Central memory CD8-positive, alpha-beta T cell (primary cell): ENCODE results near the gene MYL12B.
"Not testable (repeated sequence)": the region's sequence is repeated elsewhere in the genome, so short reads cannot be mapped to it uniquely, and the experiment has no call there.

Experiments
- ATAC-seq: fragments of 150-1000 bp; cut with Tn5 transposase; replicated peaks from 2 replicates; pipeline ENCODE4 v1.10.0; 2022; ENCODE audit warnings: mild to moderate bottlenecking, moderate FRiP score, moderate number of reproducible peaks; ENCODE audit not compliant: poor library complexity, severe bottlenecking; ENCODE audit errors: extremely low read depth
- DNase-seq, 2 donors: peaks; one replicate each; pipeline ENCODE4 v3.0.0; 2021; ENCODE audit warnings: low spot score in 2 of 2
- H3K27ac Mint-ChIP-seq: one replicate; pipeline ENCODE4 v1.8.0; 2022; ENCODE audit warnings: low read depth, mild to moderate bottlenecking, moderate library complexity, mixed read lengths
- H3K27me3 Mint-ChIP-seq: one replicate; pipeline ENCODE4 v1.8.0; 2022; ENCODE audit warnings: mixed read lengths
- H3K36me3 Mint-ChIP-seq: one replicate; pipeline ENCODE4 v1.8.0; 2022; ENCODE audit warnings: mild to moderate bottlenecking, moderate library complexity, mixed read lengths; ENCODE audit not compliant: insufficient read depth
- H3K4me1 Mint-ChIP-seq: one replicate; pipeline ENCODE4 v1.8.0; 2022; ENCODE audit warnings: mixed read lengths
- H3K4me3 Mint-ChIP-seq: one replicate; pipeline ENCODE4 v1.8.0; 2022; ENCODE audit warnings: mild to moderate bottlenecking, moderate library complexity, mixed read lengths
- H3K9me3 Mint-ChIP-seq: one replicate; pipeline ENCODE4 v1.8.0; 2022; ENCODE audit warnings: mixed read lengths

MYL12B gene

DNA sequence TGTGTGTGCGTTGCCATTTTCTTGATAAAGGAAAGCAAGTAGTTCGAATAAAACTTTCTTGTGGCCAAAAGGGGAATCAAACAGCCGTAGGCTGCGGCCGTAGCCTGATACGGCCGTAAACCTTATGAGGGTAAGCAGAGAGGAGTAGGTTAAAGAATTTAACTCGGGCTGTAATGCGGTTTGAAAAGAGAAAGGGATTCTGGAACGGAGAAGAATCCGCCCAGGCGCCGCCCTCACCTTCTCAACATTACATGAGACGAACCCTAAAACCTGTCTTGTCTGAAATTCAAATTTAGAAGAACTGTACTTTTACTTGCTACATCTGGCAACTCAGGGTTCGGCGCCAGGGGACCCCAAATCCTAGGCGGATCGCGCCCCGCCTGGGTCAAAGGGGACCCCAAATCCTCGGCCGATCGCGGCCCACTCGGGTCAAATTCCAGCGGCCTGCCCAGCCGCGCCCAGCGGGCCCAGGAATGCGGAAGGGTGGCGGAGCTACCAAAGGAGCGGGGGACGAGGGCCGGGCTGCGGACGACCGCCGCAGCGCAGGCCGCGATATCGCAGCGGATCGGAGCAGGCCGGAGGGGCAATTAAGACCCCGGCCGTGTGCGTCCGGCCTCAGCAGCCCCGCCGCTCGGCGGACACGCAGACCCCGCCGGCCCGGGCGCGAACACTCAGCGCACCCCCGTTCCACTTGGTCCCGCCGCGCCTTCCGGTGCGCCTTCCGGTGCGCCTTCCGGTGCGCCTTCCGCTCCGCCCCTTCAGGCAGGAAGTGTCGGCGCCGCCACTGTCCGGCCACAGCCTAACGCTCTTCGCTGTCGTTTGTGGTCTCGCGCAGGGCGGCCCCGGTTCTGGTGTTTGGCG lies at the start of gene MYL12B:
TSS of gene MYL12B (plus strand) at position 761 of the 861 bp plus-strand sequence. CDS start 10,766 bp downstream, outside the sequence.
- Mint-ChIP-seq H3K9me3 (no peaks in the 10 kb centered on the region), H3K36me3 (peaks cover 37% of the 10 kb centered on the region), H3K27me3 (no peaks in the 10 kb centered on the region), H3K27ac (peak within 1 kb of the TSS; percentile 91), H3K4me1 (peaks cover 78% of the 10 kb centered on the region), H3K4me3 (peak within 1 kb of the TSS; percentile 90)
- ATAC-seq (peak; percentile 73), DNase-seq (peak; percentile 71)

DNA sequence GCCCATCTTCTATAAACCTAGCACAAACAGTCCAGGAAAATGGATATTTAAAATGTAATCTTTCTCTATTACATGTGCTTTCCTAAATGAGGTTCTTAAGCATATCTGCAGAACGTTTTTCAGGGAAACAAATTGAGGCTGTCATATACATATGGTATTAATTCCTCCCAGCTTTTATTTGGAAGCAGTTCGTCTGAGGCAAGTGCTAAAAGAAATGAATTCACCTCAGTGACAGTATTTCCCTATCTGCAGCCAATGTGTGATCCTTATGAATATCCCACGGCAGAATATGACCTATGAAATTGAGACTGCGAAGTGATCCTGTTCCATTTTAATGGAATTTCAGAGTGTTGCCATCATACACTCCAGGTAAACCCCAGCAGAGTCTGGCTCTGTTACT lies 49.3 kb upstream of the MYL12B start:
- DNase-seq (no peak), ATAC-seq (no peak)
- H3K4me1 Mint-ChIP-seq: peaks cover 6% of the 10 kb centered on the region
- H3K9me3 Mint-ChIP-seq: no peaks in the 10 kb centered on the region
- no peaks in the 10 kb centered on the region for H3K27me3 Mint-ChIP-seq
- H3K36me3 Mint-ChIP-seq: peaks cover 3% of the 10 kb centered on the region
- no peak overlapping the region for H3K4me3 Mint-ChIP-seq
- no peak overlapping the region for H3K27ac Mint-ChIP-seq

DNA sequence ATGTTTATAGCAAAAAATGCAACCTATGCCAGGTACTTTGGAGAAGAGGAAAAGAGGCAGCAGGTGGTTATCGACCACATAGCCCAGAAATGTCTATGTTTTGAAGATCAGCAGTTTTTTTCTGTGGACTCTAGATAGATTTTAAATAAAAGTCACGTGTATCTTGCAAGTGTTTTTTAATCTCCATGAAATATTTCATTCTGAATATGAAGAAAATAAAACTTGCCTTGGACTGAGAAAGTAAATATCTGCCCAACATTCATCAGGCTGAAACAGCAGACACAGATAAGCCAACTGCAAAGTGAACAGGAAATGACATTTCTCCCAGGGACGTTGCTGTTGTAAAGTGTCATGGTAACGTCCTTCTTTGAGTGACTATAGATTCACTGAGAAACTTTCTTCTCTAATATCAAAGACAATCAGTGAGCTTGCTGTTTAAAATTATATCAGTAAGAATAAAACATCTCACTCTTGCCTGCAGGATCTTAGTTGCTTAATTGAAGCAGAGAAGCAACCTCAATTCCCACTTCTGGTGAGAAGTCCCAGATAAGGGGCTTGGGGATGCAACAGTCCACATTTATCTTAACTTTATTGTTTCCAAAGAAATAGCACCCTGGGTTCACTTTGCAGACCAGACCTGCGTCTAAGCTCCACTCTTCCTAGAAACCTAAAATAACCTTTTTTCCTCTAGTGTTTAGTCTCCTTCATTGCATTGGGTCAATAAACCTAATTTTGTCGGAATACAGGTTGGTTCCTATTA lies 48.5 kb upstream of the MYL12B start:
- Mint-ChIP-seq H3K27me3 (no peaks in the 10 kb centered on the region), H3K4me3 (no peak overlapping the region), H3K36me3 (peaks cover 3% of the 10 kb centered on the region), H3K9me3 (no peaks in the 10 kb centered on the region), H3K4me1 (peaks cover 6% of the 10 kb centered on the region), H3K27ac (no peak overlapping the region)
- DNase-seq (no peak), ATAC-seq (peak; percentile 68)

DNA sequence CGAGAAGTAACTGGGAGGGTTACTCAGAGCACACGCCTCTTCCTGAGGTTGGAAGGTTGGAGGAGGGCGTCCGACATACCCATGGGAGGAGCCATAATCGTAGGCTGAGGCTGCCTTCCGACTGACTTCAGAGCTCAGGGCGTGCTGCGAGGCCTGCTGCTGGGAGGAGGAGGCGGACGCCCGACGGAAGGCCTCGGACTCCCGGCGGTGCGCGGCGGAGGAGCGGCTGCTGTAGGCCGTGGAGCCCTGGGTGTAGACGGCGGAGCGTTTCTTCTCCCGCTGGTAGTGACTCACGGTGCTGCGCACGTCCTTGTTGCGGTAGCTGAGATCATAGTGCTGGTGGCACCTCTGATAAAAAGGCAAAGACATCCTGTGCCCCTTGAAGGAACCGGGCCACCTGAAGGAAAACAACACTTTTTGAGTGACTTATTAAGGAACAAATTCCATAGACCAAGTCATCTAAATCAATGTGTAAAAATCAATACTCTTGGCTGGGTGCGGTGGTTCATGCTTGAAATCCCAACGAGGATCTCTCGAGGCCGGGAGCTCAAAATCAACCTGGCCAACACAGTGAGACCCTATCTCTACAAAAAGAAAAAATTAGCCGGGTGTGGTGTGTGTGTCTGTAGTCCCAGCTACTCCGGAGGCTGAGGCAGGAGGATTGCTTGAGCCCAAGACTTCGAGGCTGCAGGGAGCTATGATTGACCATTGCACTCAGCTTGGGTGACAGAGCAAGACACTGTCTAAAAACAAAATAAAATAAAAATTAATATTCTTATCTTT lies 46.9 kb upstream of the MYL12B start:
- DNase-seq: no peak

DNA sequence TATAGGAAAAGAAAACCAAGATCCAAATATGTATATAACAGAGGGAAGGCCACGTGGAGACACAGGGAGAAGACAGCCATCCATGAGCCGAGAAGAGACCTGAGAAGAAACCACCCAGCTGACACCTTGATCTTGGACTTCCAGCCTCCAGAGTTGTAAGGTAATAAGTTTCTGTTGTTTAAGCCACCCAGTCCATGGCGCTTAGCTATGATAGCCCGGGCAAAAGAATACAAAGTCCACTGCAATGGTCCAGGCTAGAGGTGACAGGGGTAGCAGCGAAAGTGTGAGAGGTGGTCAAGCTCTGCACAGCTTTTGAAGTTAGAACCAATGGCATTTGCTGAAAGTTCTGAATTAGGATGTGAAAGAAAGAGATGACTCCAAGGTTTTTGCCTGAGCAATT lies 44.9 kb upstream of the MYL12B start:
- H3K27ac Mint-ChIP-seq: no peak overlapping the region

More for the DNA sequence above, 46.9 kb upstream of the MYL12B start:
- no peak overlapping the region for H3K4me3 Mint-ChIP-seq
- no peaks in the 10 kb centered on the region for H3K9me3 Mint-ChIP-seq
- no peak for ATAC-seq
- H3K4me1 Mint-ChIP-seq: no peaks in the 10 kb centered on the region
- no peak overlapping the region for H3K27ac Mint-ChIP-seq
- no peaks in the 10 kb centered on the region for H3K27me3 Mint-ChIP-seq
- peaks cover 1% of the 10 kb centered on the region for H3K36me3 Mint-ChIP-seq

DNA sequence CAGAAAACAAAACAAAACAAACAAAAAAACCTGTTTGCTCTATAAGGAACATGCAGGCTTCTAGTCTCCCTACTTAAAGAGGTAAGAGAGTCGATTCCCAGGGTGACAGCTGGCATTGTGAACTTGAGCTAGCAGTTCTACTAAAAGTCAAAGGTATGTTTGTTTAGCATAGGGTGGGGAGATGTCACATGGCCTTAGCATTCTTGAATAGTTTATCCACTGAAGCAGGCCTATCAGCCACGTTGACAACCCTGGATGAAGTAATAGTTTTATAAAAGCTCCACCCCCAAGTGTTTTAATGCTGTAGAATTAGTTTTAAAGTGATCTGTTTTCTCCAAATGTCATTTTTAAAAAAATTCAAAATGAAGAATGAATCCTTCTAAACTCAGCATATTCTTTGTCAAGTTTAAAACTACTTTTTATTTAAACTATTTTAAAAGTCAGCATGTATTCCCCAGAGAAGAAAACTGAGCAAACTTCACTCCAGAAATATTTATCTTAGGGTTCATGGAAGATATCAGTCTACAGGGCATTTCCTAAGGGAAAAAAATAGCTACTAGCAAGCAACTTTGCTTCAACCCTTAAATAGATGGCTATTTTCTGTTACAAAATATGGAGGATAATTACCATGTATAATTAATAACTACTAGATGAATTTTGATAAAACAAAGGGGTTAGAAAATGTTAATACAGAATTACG lies 43.8 kb upstream of the MYL12B start:
- Mint-ChIP-seq H3K27ac (no peak overlapping the region), H3K36me3 (no peaks in the 10 kb centered on the region), H3K27me3 (no peaks in the 10 kb centered on the region), H3K9me3 (no peaks in the 10 kb centered on the region), H3K4me3 (no peak overlapping the region), H3K4me1 (no peaks in the 10 kb centered on the region)
- ATAC-seq (no peak), DNase-seq (no peak)

More for the DNA sequence above, 44.9 kb upstream of the MYL12B start:
- DNase-seq (no peak), ATAC-seq (no peak)
- Mint-ChIP-seq H3K27me3 (no peaks in the 10 kb centered on the region), H3K4me3 (no peak overlapping the region), H3K36me3 (no peaks in the 10 kb centered on the region), H3K4me1 (no peaks in the 10 kb centered on the region), H3K9me3 (no peaks in the 10 kb centered on the region)

DNA sequence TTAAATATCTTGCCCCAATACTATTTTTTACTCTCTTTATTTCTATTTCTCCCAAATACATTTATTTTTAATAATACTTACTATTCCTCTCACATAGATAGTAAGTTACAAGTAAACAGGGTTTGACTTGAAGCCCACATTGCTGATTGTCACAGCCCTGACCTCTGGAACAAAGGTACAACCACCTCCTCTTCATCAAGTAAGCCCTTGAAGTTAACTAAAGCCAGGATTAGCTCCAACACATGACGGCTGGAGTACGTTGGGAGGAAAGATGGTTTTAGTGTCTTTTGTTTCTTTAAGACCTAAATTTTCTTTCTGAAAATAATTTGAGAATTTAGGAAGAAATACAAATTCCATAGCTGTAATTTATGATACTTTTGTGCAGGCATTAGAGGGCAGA lies 43.1 kb upstream of the MYL12B start:
- Mint-ChIP-seq H3K36me3 (no peaks in the 10 kb centered on the region), H3K4me1 (no peaks in the 10 kb centered on the region)
- ATAC-seq: no peak

DNA sequence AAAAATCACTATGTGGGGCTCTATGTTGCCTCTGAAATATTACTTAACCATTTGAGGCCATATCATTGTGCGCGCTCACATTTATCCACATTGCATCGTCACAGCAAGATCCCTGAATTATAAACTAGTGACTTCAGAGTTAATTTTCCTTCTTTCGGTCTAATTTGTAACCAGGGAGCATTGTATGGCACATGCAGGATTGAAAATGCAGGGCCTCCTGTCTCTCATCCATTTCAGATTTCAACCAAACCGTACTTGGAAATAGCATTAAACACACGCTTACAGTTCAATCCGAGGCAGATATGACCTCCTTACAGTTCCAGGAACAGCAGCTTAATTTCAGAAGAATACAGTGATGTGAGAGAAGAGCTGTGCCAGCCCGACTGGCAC lies 42.7 kb upstream of the MYL12B start:
- no peak overlapping the region for H3K27ac Mint-ChIP-seq
- no peaks in the 10 kb centered on the region for H3K27me3 Mint-ChIP-seq
- DNase-seq (no peak), ATAC-seq (no peak)
- H3K4me3 Mint-ChIP-seq: no peak overlapping the region
- H3K36me3 Mint-ChIP-seq: no peaks in the 10 kb centered on the region
- H3K9me3 Mint-ChIP-seq: no peaks in the 10 kb centered on the region
- H3K4me1 Mint-ChIP-seq: no peaks in the 10 kb centered on the region

More for the DNA sequence above, 43.1 kb upstream of the MYL12B start:
- H3K9me3 Mint-ChIP-seq: no peaks in the 10 kb centered on the region
- H3K4me3 Mint-ChIP-seq: no peak overlapping the region
- H3K27ac Mint-ChIP-seq: no peak overlapping the region
- DNase-seq: no peak
- no peaks in the 10 kb centered on the region for H3K27me3 Mint-ChIP-seq

DNA sequence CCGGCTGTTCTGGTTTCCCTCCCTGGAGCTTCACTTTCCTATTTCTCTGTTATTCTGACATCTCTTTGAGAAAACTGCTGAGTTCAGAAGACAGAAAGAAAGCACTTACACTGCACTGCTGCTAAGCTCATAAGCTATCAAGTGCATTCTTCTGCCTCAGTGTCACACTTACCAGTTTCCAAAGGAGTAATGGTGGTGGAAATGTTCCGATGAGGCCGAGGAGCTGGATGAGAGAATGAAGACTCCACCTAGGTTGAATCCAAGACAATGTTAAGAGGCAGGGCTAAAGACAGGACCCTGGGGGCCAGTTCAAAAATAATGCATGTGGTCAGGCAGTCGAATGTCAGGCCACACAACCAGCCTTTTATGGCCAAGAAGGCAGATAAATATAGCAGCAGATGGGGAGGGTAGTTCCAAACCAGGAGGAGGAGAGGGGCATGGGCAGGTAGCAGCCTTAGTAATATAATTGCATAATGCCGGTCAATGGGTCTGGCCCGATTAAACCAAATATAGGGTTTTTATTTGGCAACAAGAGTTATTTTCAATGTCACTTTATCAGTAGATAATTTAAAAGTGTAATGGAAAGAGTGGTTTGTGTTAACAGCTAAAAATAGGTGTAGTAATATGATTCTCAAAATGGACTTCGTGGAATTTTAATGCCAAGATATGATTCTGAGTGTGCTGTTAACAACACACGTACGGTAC lies 42.1 kb upstream of the MYL12B start, which contains the start of gene MYOM1:
TSS of gene MYOM1 (minus strand) at position 338 of the 705 bp plus-strand sequence. CDS start 4,745 bp downstream, outside the sequence.
- H3K4me3 Mint-ChIP-seq: no peak within 1 kb of the TSS
- no peak within 1 kb of the TSS for H3K27ac Mint-ChIP-seq

DNA sequence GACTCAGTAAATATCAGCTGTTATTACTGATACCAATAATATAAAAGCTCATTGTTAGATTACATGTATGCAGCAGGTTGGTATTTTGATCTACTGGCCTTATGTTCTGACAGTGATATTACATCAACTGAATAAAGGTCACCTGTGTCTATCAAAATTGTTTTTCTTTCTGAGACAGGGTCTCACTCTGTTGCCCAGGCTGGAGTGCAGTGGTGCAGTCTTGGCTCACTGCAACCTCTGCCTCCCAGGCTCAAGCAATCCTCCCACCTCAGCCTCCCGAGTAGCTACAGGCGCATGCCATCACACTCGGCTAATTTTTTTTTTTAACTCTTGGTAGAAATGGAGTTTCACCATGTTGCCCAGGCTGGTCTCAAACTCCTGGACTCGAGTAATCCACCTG lies 41.1 kb upstream of the MYL12B start:
- not testable (repeated sequence) for H3K27me3 Mint-ChIP-seq, H3K36me3 Mint-ChIP-seq, H3K27ac Mint-ChIP-seq, H3K4me1 Mint-ChIP-seq, H3K9me3 Mint-ChIP-seq, ATAC-seq, H3K4me3 Mint-ChIP-seq, DNase-seq

More for the DNA sequence above, 42.1 kb upstream of the MYL12B start, which contains the start of gene MYOM1:
- no peaks in the 10 kb centered on the region for H3K4me1 Mint-ChIP-seq
- H3K27me3 Mint-ChIP-seq: no peaks in the 10 kb centered on the region
- ATAC-seq (no peak), DNase-seq (no peak)
- H3K9me3 Mint-ChIP-seq: no peaks in the 10 kb centered on the region
- H3K36me3 Mint-ChIP-seq: no peaks in the 10 kb centered on the region

DNA sequence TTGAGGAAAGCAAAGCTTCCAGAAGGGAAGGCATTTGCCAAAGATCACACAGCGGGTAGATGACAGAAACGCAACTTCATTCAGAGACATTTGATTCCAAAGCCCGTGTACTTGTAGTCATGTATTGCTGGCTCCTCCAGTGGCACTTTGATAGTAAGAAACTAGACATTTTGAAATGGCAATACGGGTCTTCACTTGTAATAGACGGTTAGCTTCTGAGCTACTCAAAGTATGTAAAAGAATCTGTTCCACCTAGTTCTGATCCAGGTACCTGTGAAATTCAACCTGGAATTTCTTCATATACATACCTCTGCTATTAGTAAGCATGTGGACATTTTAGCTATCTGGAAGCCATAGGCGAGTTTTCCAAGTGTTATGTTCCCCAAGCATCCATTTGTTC lies 40.4 kb upstream of the MYL12B start:
- DNase-seq: no peak
- Mint-ChIP-seq H3K9me3 (no peaks in the 10 kb centered on the region), H3K4me3 (no peak overlapping the region), H3K27ac (no peak overlapping the region), H3K4me1 (no peaks in the 10 kb centered on the region), H3K36me3 (no peaks in the 10 kb centered on the region), H3K27me3 (no peaks in the 10 kb centered on the region)
- ATAC-seq: no peak
